ENCODE results near the gene ZNF638. TPM values are rescaled to one million over a fixed set of nuclear protein-coding genes. Genes with fewer than 3 reads are reported as not detected.

The ZNF638 gene
- total and polyA plus RNA-seq, 2 donors (not counting 3 experiments of a cell fraction or from before 2014, with no cell fraction given) = 36.4 to 111 TPM

DNA sequence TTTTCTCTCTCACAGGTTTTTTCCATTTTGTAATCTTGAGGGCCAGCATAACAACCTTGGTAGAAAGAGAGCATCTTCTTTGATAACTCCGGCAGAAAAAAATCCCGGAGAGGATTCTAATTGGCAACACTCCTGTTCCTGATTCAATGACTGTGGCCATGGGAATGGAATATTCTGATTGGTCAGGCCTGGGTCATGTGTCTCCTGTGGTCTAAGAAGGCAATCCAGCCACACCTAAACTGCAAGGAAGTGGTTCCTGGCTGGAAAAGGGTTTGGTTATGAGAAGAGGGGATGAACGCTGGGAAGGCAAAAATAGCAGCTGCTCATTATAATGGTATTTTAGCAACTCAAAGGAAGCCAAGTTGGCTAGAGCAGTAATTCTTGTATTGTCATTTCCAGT, 24.8 kb upstream of the ZNF638 start:
- no peak overlapping the region for H3K4me3 ChIP-seq (replicated peaks in 1 of 3; ENCODE audit: insufficient read depth in 1 of 3, low read depth in 1 of 3, low read length in 3 of 3)
- no peaks in the 10 kb centered on the region for H3K36me3 ChIP-seq (ENCODE audit: control insufficient read depth in 2 of 2, extremely low read depth in 1 of 2, insufficient read depth in 2 of 2, low read length in 2 of 2)
- H3K9me1 ChIP-seq (replicated peaks; ENCODE audit: control insufficient read depth, extremely low read depth, insufficient read depth, low read length) = no peaks in the 10 kb centered on the region
- no peaks in the 10 kb centered on the region for H3K79me2 ChIP-seq (ENCODE audit: control insufficient read depth, insufficient read depth, low read length)
- no peaks in the 10 kb centered on the region for H3K27me3 ChIP-seq (ENCODE audit: control insufficient read depth in 2 of 2, insufficient read depth in 2 of 2, low read length in 2 of 2)
- FAIRE-seq (no peak), DNase-seq (ENCODE audit: low read depth, low spot score) (no peak)
- H3K4me1 ChIP-seq (ENCODE audit: control insufficient read depth, extremely low read depth, insufficient read depth, low read length) = no peaks in the 10 kb centered on the region
- H3K9me3 ChIP-seq (replicated peaks; ENCODE audit: control insufficient read depth, insufficient read depth, low read length) = no peaks in the 10 kb centered on the region
- POLR2A ChIA-PET = no interaction called here
- intact Hi-C loops (cut with micrococcal nuclease) = no loop called here
- no peak overlapping the region for H3K4me2 ChIP-seq (ENCODE audit: insufficient read depth, low read length)
- dilution Hi-C loops (cut with MboI; ENCODE audit: extremely low pct_ligation_motif_present, low sequenced_read_pairs) = no loop called here
- H2AFZ ChIP-seq (ENCODE audit: low read depth, low read length) = no peak overlapping the region
- H4K20me1 ChIP-seq (replicated peaks; ENCODE audit: control insufficient read depth, extremely low read depth, insufficient read depth, low read length) = no peaks in the 10 kb centered on the region
- no peak overlapping the region for H3K27ac ChIP-seq (ENCODE audit: insufficient read depth, low read depth, low read length)
- H3K9ac ChIP-seq (replicated peaks; ENCODE audit: extremely low read depth, insufficient read depth, low read length) = no peak overlapping the region
- no TSS peak for BruUV-seq (replicated peaks)
- TF ChIP-seq GATA2 (IDR thresholded peaks at IDR 0.05; ENCODE audit: insufficient read depth, insufficient read length, low read depth, low read length) (no peak), FOS (IDR thresholded peaks at IDR 0.05; ENCODE audit: borderline replicate concordance, insufficient read depth, low read length) (no peak)
- TF ChIP-seq, protein P1, sequence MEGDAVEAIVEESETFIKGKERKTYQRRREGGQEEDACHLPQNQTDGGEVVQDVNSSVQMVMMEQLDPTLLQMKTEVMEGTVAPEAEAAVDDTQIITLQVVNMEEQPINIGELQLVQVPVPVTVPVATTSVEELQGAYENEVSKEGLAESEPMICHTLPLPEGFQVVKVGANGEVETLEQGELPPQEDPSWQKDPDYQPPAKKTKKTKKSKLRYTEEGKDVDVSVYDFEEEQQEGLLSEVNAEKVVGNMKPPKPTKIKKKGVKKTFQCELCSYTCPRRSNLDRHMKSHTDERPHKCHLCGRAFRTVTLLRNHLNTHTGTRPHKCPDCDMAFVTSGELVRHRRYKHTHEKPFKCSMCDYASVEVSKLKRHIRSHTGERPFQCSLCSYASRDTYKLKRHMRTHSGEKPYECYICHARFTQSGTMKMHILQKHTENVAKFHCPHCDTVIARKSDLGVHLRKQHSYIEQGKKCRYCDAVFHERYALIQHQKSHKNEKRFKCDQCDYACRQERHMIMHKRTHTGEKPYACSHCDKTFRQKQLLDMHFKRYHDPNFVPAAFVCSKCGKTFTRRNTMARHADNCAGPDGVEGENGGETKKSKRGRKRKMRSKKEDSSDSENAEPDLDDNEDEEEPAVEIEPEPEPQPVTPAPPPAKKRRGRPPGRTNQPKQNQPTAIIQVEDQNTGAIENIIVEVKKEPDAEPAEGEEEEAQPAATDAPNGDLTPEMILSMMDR (IDR thresholded peaks at IDR 0.05; ENCODE audit: extremely low read depth in 1 of 2, insufficient read depth in 1 of 2, low read depth in 1 of 2, low read length in 2 of 2) = no peak
- CTCF ChIA-PET = interaction anchor here (0.7 to 0.8 kb wide), 2 partner anchors 15 to 33 kb away, joined by 3 read pairs; no protein-coding TSS in a partner anchor

DNA sequence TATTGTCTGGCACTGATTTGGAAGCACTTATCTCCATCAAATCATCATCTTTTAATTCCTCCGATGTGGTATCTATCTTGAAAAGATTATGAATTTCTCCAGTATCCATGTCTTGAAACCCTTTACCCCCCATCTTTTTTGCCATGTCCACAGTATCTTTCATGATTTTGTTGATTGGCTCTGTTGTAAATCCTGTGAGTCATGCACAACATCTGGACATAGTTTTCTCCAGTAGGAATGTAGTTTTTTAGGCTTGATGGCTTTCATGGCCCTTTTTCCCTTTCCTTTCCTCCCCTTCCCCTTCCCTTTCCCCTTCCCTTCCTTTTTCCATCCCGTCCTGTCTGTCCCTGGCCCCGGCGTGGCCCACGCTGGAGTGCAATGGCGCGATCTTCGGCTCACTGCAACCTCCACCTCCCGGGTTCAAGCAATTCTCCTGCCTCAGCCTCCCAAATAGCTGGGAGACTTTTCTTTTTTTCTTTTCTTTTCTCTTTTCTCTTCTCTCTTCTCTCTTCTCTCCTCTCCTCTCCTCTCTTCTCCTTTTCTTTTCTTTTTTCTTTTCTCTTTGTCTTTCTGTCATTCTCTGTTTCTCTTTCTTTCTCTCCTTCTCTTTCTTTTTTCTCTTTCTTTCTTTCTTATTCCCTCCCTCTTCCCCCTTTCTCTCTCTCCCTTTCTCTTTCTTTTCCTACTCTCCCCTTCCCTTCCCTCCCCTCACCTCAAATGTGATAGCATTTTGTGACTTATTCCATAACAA, 18.4 kb upstream of the ZNF638 start:
- Histone ChIP-seq H3K4me2 (ENCODE audit: insufficient read depth, low read length) (no peak overlapping the region), H3K9me3 (replicated peaks; ENCODE audit: control insufficient read depth, insufficient read depth, low read length) (no peaks in the 10 kb centered on the region), H3K9me1 (replicated peaks; ENCODE audit: control insufficient read depth, extremely low read depth, insufficient read depth, low read length) (no peaks in the 10 kb centered on the region), H3K27ac (ENCODE audit: insufficient read depth, low read depth, low read length) (no peak overlapping the region), H4K20me1 (replicated peaks; ENCODE audit: control insufficient read depth, extremely low read depth, insufficient read depth, low read length) (no peaks in the 10 kb centered on the region), H3K4me1 (ENCODE audit: control insufficient read depth, extremely low read depth, insufficient read depth, low read length) (no peaks in the 10 kb centered on the region), H3K4me3 (replicated peaks in 1 of 3; ENCODE audit: insufficient read depth in 1 of 3, low read depth in 1 of 3, low read length in 3 of 3) (no peak overlapping the region), H3K27me3 (ENCODE audit: control insufficient read depth in 2 of 2, insufficient read depth in 2 of 2, low read length in 2 of 2) (no peaks in the 10 kb centered on the region), H2AFZ (ENCODE audit: low read depth, low read length) (no peak overlapping the region), H3K9ac (replicated peaks; ENCODE audit: extremely low read depth, insufficient read depth, low read length) (no peak overlapping the region), H3K79me2 (ENCODE audit: control insufficient read depth, insufficient read depth, low read length) (no peaks in the 10 kb centered on the region), H3K36me3 (ENCODE audit: control insufficient read depth in 2 of 2, extremely low read depth in 1 of 2, insufficient read depth in 2 of 2, low read length in 2 of 2) (no peaks in the 10 kb centered on the region)
- ChIA-PET POLR2A (no interaction called here), CTCF (interaction anchor here (0.8 to 2.1 kb wide), 2 partner anchors 14 to 19 kb away, joined by 3 to 15 read pairs; partner anchors contain the start of gene ZNF638)
- dilution Hi-C loops (cut with MboI; ENCODE audit: extremely low pct_ligation_motif_present, low sequenced_read_pairs) = no loop called here
- intact Hi-C loops (cut with micrococcal nuclease) = no loop called here
- no peak for TF ChIP-seq POLR2AphosphoS5 (IDR thresholded peaks at IDR 0.05; ENCODE audit: insufficient read depth, low read depth, low read length)
- TF ChIP-seq, protein P1 (IDR thresholded peaks at IDR 0.05; ENCODE audit: extremely low read depth in 1 of 2, insufficient read depth in 1 of 2, low read depth in 1 of 2, low read length in 2 of 2) = no peak
- no peak for TF ChIP-seq FOS (IDR thresholded peaks at IDR 0.05; ENCODE audit: borderline replicate concordance, insufficient read depth, low read length)
- TF ChIP-seq EZH2 (IDR thresholded peaks at IDR 0.05; ENCODE audit: borderline replicate concordance, low read depth, low read length, severe bottlenecking) = no peak
- TF ChIP-seq, protein P2, sequence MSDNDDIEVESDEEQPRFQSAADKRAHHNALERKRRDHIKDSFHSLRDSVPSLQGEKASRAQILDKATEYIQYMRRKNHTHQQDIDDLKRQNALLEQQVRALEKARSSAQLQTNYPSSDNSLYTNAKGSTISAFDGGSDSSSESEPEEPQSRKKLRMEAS (IDR thresholded peaks at IDR 0.05; ENCODE audit: insufficient read depth, insufficient read length) = no peak
- no peak for TF ChIP-seq GATA2 (IDR thresholded peaks at IDR 0.05; ENCODE audit: insufficient read depth, insufficient read length, low read depth, low read length)
- TF ChIP-seq MYC (IDR thresholded peaks at IDR 0.05; ENCODE audit: low read depth, low read length) = no peak
- no peak for TF ChIP-seq JUN (IDR thresholded peaks at IDR 0.05; ENCODE audit: borderline replicate concordance, insufficient read depth, insufficient read length, low read depth)
- TF ChIP-seq POLR2A (IDR thresholded peaks at IDR 0.05; ENCODE audit: low read depth, low read length) = no peak
- no TSS peak for BruUV-seq (replicated peaks)
- DNase-seq (ENCODE audit: low read depth, low spot score) (no peak), FAIRE-seq (no peak)

Measured in endothelial cell of umbilical vein (primary cell).